HG03558 (cell line): ENCODE data around the gene DSE.
"Not testable (repeated sequence)": the region's sequence is repeated elsewhere in the genome, so short reads cannot be mapped to it uniquely, and the experiment has no call there.

Experiments
- ATAC-seq: cut with Tn5 transposase; IDR thresholded peaks from one replicate; pipeline ENCODE4 v1.9.1; 2021; ENCODE audit warnings: moderate number of reproducible peaks; ENCODE audit not compliant: unreplicated experiment; ENCODE audit errors: extremely low read depth

The DSE gene

GRCh38 chr6:116370760-116371119 is at the start of gene DSE:
Gene DSE, plus strand, starts transcription at chr6:116370947. Its CDS starts 28,304 bp downstream, at chr6:116399251.
- peak; percentile 28 for ATAC-seq

- ATAC-seq: not testable (repeated sequence)
These were observed 48.8 kb upstream of the DSE start for GRCh38 chr6:116321933-116322332.

- ATAC-seq: no peak
These were observed 46.9 kb upstream of the DSE start for GRCh38 chr6:116323863-116324262.

GRCh38 chr6:116325634-116326132 is 45.1 kb upstream of the DSE start:
- not testable (repeated sequence) for ATAC-seq

- no peak for ATAC-seq
These were observed 44.5 kb upstream of the DSE start for GRCh38 chr6:116326181-116326671.

- ATAC-seq: no peak
These were observed 43.8 kb upstream of the DSE start for GRCh38 chr6:116326996-116327395.

- no peak for ATAC-seq
These were observed 42.8 kb upstream of the DSE start for GRCh38 chr6:116327803-116328527.

GRCh38 chr6:116328528-116328903 is 42.2 kb upstream of the DSE start:
- ATAC-seq: no peak

GRCh38 chr6:116329156-116329555 is 41.6 kb upstream of the DSE start:
- ATAC-seq: no peak

GRCh38 chr6:116330511-116330910 is 40.2 kb upstream of the DSE start:
- ATAC-seq: no peak

- ATAC-seq: no peak
These were observed 38.7 kb upstream of the DSE start for GRCh38 chr6:116332096-116332495.

- not testable (repeated sequence) for ATAC-seq
These were observed 35.9 kb upstream of the DSE start for GRCh38 chr6:116334638-116335409.

GRCh38 chr6:116335612-116336215 is 35.0 kb upstream of the DSE start:
- no peak for ATAC-seq

GRCh38 chr6:116338943-116339342 is 31.8 kb upstream of the DSE start:
- no peak for ATAC-seq

- not testable (repeated sequence) for ATAC-seq
These were observed 30.1 kb upstream of the DSE start for GRCh38 chr6:116340625-116341024.

- no peak for ATAC-seq
These were observed 21.5 kb upstream of the DSE start for GRCh38 chr6:116349216-116349615.

- no peak for ATAC-seq
These were observed 19.6 kb upstream of the DSE start for GRCh38 chr6:116351101-116351500.

- ATAC-seq: peak; percentile 37
These were observed 18.0 kb upstream of the DSE start for GRCh38 chr6:116352515-116353471.

- no peak for ATAC-seq
These were observed 16.5 kb upstream of the DSE start for GRCh38 chr6:116354236-116354635.

GRCh38 chr6:116355796-116356195 is 15.0 kb upstream of the DSE start:
- ATAC-seq: no peak
